HEK293T (cell line): ENCODE measurements around the gene FAM13C.

Experiments
- ARNT ChIP-seq: fragments of 450-650 bp; IDR thresholded peaks from 2 replicates; pipeline ENCODE4 v1.6.1; 2017; ENCODE audit warnings: mild to moderate bottlenecking
- CTBP1 ChIP-seq: fragments of 450-650 bp; IDR thresholded peaks from 2 replicates; pipeline ENCODE4 v1.6.1; 2016; ENCODE audit warnings: borderline replicate concordance
- ELF4 ChIP-seq: fragments of 450-650 bp; IDR thresholded peaks from 2 replicates; pipeline ENCODE4 v1.6.1; 2017; ENCODE audit warnings: antibody characterized with exemption
- FOXM1 ChIP-seq: fragments of 450-650 bp; IDR thresholded peaks from 2 replicates; pipeline ENCODE4 v1.6.1; 2017; ENCODE audit warnings: mild to moderate bottlenecking, borderline replicate concordance
- NFRKB ChIP-seq: fragments of 450-650 bp; IDR thresholded peaks from 2 replicates; pipeline ENCODE4 v1.6.1; 2016; ENCODE audit warnings: mild to moderate bottlenecking, moderate library complexity
- TARDBP ChIP-seq: fragments of 450-650 bp; IDR thresholded peaks from 2 replicates; pipeline ENCODE4 v1.6.1; 2016

- TF ChIP-seq NFRKB (no peak), ELF4 (no peak), TARDBP (no peak), ARNT (no peak), CTBP1 (no peak), FOXM1 (no peak)
These were observed 40.2 kb downstream of the FAM13C start for GRCh38 chr10:59322131-59322530.
